ENCODE results near the gene LDB2. TPM values are rescaled to one million over a fixed set of nuclear protein-coding genes. Genes with fewer than 3 reads are reported as not detected.
"Not testable (repeated sequence)": the region's sequence is repeated elsewhere in the genome, so short reads cannot be mapped to it uniquely, and the experiment has no call there.

LDB2 gene
- total RNA-seq, 4 donors from 2014 or later = 3.9 to 43.7 (median 7.8) TPM

DNA sequence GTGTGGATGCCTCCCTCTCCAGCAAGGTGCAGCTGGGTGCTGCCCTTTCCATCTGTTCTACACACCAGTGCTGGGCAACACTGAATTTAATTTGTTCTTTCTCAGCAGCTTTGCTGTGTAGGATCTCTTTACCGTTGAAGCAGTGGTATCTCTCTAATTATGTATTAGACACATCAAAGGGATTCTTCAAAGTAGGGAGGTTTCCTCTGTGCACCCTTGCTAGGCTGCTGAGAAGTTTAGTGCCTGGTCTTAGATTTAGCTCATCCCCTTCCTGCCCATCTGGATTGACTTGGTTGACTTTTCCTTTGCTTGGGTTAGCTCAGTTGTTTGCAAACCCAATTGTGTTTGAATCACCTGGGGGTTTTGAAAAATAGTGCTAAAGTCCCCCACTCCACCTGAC, 27.8 kb upstream of the LDB2 start:
- TF ChIP-seq, protein P1, sequence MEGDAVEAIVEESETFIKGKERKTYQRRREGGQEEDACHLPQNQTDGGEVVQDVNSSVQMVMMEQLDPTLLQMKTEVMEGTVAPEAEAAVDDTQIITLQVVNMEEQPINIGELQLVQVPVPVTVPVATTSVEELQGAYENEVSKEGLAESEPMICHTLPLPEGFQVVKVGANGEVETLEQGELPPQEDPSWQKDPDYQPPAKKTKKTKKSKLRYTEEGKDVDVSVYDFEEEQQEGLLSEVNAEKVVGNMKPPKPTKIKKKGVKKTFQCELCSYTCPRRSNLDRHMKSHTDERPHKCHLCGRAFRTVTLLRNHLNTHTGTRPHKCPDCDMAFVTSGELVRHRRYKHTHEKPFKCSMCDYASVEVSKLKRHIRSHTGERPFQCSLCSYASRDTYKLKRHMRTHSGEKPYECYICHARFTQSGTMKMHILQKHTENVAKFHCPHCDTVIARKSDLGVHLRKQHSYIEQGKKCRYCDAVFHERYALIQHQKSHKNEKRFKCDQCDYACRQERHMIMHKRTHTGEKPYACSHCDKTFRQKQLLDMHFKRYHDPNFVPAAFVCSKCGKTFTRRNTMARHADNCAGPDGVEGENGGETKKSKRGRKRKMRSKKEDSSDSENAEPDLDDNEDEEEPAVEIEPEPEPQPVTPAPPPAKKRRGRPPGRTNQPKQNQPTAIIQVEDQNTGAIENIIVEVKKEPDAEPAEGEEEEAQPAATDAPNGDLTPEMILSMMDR (IDR thresholded peaks at IDR 0.05) = no peak
- TF ChIP-seq POLR2A (IDR thresholded peaks at IDR 0.05) = no peak
- H3K9me3 ChIP-seq = no peaks in the 10 kb centered on the region

DNA sequence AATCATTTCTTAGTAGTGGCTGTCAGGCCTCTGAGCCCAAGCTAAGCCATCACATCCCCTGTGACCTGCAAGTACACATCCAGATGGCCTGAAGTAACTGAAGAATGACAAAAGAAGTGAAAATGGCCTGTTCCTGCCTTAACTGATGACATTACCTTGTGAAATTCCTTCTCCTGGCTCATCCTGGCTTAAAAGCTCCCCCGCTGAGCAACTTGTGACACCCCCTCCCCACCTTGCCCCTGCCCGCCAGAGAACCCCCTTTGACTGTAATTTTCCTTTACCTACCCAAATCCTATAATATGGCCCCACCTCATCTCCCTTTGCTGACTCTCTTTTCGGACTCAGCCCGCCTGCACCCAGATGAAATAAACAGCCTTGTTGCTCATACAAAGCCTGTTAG, 20.3 kb upstream of the LDB2 start:
- H3K4me3 ChIP-seq, H3K27ac ChIP-seq, H3K9me3 ChIP-seq, H3K36me3 ChIP-seq, DNase-seq, H3K27me3 ChIP-seq, H3K4me1 ChIP-seq: not testable (repeated sequence)

More for the DNA sequence above, 27.8 kb upstream of the LDB2 start:
- no peak for DNase-seq
- no peaks in the 10 kb centered on the region for H3K27me3 ChIP-seq
- H3K27ac ChIP-seq = no peak overlapping the region
- H3K4me1 ChIP-seq = no peaks in the 10 kb centered on the region
- no peaks in the 10 kb centered on the region for H3K36me3 ChIP-seq
- no peak overlapping the region for H3K4me3 ChIP-seq

DNA sequence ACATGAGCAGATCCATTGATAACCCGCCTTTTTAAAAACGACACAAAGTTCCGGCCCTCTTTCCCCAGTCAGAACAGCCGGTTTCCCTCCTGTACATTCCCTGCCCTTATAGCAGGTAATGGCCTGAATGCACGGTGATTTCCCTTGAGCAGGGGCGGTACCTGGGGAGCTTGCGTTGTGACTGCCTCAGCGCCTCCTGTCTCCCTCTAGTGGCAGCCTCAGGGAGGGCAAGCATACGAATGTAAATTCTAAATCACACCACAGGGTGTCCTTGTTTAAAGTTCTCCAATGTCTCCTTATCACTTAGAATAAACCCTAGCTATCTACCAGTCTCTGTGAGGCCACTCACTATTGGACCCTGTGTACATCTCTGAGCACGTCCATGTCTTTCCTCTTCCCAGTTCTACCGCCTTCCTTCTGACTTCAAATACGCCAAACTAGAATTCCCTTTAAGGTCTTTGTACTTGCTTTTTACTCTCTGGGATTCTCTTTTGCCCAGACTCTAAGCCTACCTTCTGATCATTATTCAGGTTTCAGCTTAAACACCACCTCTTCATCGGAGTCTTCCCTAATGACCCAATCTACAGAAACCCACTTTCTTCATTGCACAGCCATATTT, 18.4 kb upstream of the LDB2 start:
- peak in 2 of 3 donors; percentile 18 to 56 for DNase-seq
- no peak overlapping the region for H3K4me3 ChIP-seq
- H3K9me3 ChIP-seq = no peaks in the 10 kb centered on the region
- TF ChIP-seq, protein P1 (IDR thresholded peaks at IDR 0.05) = peak; percentile 9 to 52 (median 44)
- no peak for TF ChIP-seq POLR2A (IDR thresholded peaks at IDR 0.05)
- no peaks in the 10 kb centered on the region for H3K27me3 ChIP-seq
- no peaks in the 10 kb centered on the region for H3K36me3 ChIP-seq
- no peak overlapping the region for H3K27ac ChIP-seq
- no peaks in the 10 kb centered on the region for H3K4me1 ChIP-seq

DNA sequence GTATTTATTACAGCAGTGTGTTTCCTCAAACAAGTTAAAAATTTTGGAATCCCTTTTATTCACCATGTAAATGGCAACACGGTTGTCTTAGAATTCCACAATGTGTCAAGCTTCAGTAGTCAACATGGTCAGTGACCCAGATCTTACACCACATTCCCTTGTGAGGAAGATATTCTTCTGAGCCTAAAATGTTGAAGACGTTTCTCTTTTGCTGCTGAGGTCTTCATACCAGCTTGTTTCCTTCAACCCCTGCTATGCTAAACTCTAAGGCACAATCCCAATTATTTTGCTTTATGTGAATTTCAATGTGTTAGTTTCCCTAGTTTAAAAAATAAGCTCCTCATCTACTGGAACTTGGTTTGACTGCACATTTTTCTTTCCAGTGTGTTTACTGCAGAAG, 17.6 kb upstream of the LDB2 start:
- H3K36me3 ChIP-seq = no peaks in the 10 kb centered on the region
- H3K4me1 ChIP-seq = no peaks in the 10 kb centered on the region
- no peak for DNase-seq
- H3K9me3 ChIP-seq = no peaks in the 10 kb centered on the region
- H3K27ac ChIP-seq = no peak overlapping the region
- no peak overlapping the region for H3K4me3 ChIP-seq
- H3K27me3 ChIP-seq = no peaks in the 10 kb centered on the region
- TF ChIP-seq POLR2A (IDR thresholded peaks at IDR 0.05) = no peak
- TF ChIP-seq, protein P1 (IDR thresholded peaks at IDR 0.05) = no peak

DNA sequence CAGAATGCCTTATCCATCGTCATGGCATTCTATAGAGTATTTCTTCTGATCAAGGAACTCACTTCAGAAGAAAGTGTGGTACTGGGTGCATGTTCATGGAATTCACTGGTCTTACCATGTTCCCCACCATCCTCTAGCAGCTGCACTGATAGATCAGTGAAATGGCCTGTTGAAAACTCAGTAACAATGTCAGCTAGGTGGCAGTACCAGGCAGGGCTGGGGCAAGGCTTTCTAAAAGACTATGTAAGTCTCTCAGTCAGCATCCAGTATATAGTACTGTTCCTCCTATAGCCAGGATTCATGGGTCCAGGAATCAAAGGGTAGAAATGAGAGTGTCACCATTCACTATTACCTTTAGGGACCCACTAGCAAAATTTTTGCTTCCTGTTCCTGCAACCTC, 15.8 kb upstream of the LDB2 start:
- Histone ChIP-seq H3K4me1 (no peaks in the 10 kb centered on the region), H3K27ac (no peak overlapping the region), H3K27me3 (no peaks in the 10 kb centered on the region), H3K36me3 (no peaks in the 10 kb centered on the region), H3K4me3 (no peak overlapping the region), H3K9me3 (no peaks in the 10 kb centered on the region)
- TF ChIP-seq POLR2A (IDR thresholded peaks at IDR 0.05) = no peak
- TF ChIP-seq, protein P1 (IDR thresholded peaks at IDR 0.05) = peak in 1 of 6 experiments; percentile 2
- DNase-seq = no peak

DNA sequence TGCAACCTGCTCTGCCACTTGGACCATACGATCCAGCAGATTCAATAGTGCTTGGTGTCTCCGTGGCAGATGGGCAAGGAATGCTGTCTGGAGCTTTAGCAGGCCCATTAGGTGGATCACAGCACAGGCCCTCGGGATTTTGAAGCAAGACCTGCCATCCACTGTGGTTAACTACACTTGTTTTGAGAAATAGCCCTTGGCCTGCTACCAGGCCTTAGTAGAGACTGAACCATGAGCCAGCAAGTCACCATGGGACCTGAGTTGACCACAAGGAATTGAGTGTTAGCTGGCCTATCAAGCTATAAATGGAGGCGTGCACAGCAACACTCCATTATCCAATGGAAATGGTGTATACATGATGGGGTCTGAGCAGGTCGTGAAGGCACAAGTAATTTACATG, 14.5 kb upstream of the LDB2 start:
- no peak overlapping the region for H3K27ac ChIP-seq
- H3K4me1 ChIP-seq = no peaks in the 10 kb centered on the region
- TF ChIP-seq, protein P1 (IDR thresholded peaks at IDR 0.05) = no peak
- TF ChIP-seq POLR2A (IDR thresholded peaks at IDR 0.05) = no peak
- H3K36me3 ChIP-seq = no peaks in the 10 kb centered on the region
- H3K4me3 ChIP-seq = no peak overlapping the region
- no peaks in the 10 kb centered on the region for H3K9me3 ChIP-seq
- DNase-seq = no peak
- no peaks in the 10 kb centered on the region for H3K27me3 ChIP-seq
